ENCODE results near the gene COX4I1.

Gene COX4I1

GRCh38 chr16:85823328-85823920, 23.9 kb downstream of the COX4I1 start (continued):
- 0 out of 2 replicates have a peak, but pooled peaks have one; percentile 61 for TF ChIP-seq ZNF280C (tag by site-specific recombination; IDR thresholded peaks at IDR 0.05)
- no peak for TF ChIP-seq ZNF473 (tag by site-specific recombination; IDR thresholded peaks at IDR 0.05)
- no peak for TF ChIP-seq ZNF362 (tag by site-specific recombination; IDR thresholded peaks at IDR 0.05)
- TF ChIP-seq ZNF513 (tag by site-specific recombination; IDR thresholded peaks at IDR 0.05) = peak; percentile 99
- no peak for TF ChIP-seq ZNF140 (tag by site-specific recombination; IDR thresholded peaks at IDR 0.05)
- no peak for TF ChIP-seq ZNF707 (tag by site-specific recombination; IDR thresholded peaks at IDR 0.05)

- no peak overlapping the region for H3K4me3 ChIP-seq (ENCODE audit: low read depth, low read length)
- ChIA-PET CTCF (interaction anchor here (1.6 kb wide), 1 partner anchor 163 kb away, joined by 5 read pairs; no protein-coding TSS in a partner anchor), POLR2A (no interaction called here)
- H3K9me3 ChIP-seq (ENCODE audit: control insufficient read depth, insufficient read depth, low read depth, low read length) = no peaks in the 10 kb centered on the region
- H3K36me3 ChIP-seq (ENCODE audit: control insufficient read depth in 2 of 2, insufficient read depth in 1 of 2, low read length in 2 of 2) = no peaks in the 10 kb centered on the region
- H3K4me1 ChIP-seq (ENCODE audit: control insufficient read depth, insufficient read depth, low read length) = no peaks in the 10 kb centered on the region
- no peak for TF ChIP-seq ZNF133 (tag by site-specific recombination; IDR thresholded peaks at IDR 0.05)
- no peak for TF ChIP-seq BCL11B (tag by site-specific recombination; IDR thresholded peaks at IDR 0.05; ENCODE audit: low read depth)
- TF ChIP-seq ZNF791 (tag by site-specific recombination; IDR thresholded peaks at IDR 0.05) = no peak
- no peak for TF ChIP-seq ZNF792 (tag by site-specific recombination; IDR thresholded peaks at IDR 0.05)
- TF ChIP-seq ZNF248 (tag by site-specific recombination; IDR thresholded peaks at IDR 0.05) = no peak
- no peak for TF ChIP-seq IKZF3 (tag by site-specific recombination; IDR thresholded peaks at IDR 0.05)
- no peak overlapping the region for H3K27ac ChIP-seq (ENCODE audit: extremely low read depth, low read depth, low read length)
Measured at GRCh38 chr16:85824161-85825135, 25.0 kb downstream of the COX4I1 start.

GRCh38 chr16:85825326-85825725, 25.8 kb downstream of the COX4I1 start:
- TF ChIP-seq CTCF (tag by site-specific recombination; IDR thresholded peaks at IDR 0.05) (peak; percentile 32; the same call in 1 of the 2 replicates), ZFP41 (tag by site-specific recombination; IDR thresholded peaks at IDR 0.05; ENCODE audit: borderline replicate concordance) (no peak)
- H3K36me3 ChIP-seq (ENCODE audit: control insufficient read depth in 2 of 2, insufficient read depth in 1 of 2, low read length in 2 of 2) = no peaks in the 10 kb centered on the region
- ChIA-PET POLR2A (no interaction called here), CTCF (no interaction called here)
- H3K9me3 ChIP-seq (ENCODE audit: control insufficient read depth, insufficient read depth, low read depth, low read length) = no peaks in the 10 kb centered on the region
- no peaks in the 10 kb centered on the region for H3K4me1 ChIP-seq (ENCODE audit: control insufficient read depth, insufficient read depth, low read length)
- no peak overlapping the region for H3K27ac ChIP-seq (ENCODE audit: extremely low read depth, low read depth, low read length)
- H3K4me3 ChIP-seq (ENCODE audit: low read depth, low read length) = no peak overlapping the region
